ENCODE data around the gene EGFL6. TPM values are rescaled to one million over a fixed set of nuclear protein-coding genes. Genes with fewer than 3 reads are reported as not detected.
"Not testable (repeated sequence)": the region's sequence is repeated elsewhere in the genome, so short reads cannot be mapped to it uniquely, and the experiment has no call there.

EGFL6 gene
- total and polyA plus RNA-seq, 10 of the 15 experiments (the other 5 are each of a cell fraction or from before 2014, with no cell fraction given): 0.03 TPM; not detected in 9

DNA sequence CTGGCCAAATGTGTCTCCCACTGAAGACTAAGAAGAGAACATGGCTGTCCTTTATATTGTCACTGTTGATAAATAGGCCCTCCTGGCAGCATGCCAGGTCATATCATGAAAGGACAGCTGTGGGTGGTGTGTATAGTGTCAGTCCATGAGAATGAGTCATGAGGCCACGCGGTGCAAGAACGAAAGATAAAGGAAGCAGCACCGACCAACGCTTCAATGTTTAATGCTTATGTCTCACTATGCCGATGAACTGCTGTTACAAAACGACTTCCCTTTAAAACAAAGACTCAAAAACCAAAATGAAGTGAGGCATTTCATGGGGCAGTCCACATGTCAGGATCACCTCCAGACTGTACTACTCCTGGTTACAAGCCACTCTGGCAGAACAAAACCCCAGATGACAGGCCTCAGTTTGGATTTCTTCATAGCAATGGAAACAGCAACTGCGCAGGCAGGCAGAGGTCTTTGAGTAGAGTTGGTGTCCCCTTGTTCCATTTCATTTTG lies 78.4 kb downstream of the EGFL6 start:
- ChIA-PET POLR2A (no interaction called here), RAD21 (ENCODE audit: unreplicated experiment) (no interaction called here), SMC1A (ENCODE audit: uncharacterized antibody, unreplicated experiment) (no interaction called here), CTCF (interaction anchor here (5.0 kb wide), 1 partner anchor 138 kb away, joined by 143 read pairs; no protein-coding TSS in a partner anchor)
- H3K27me3 ChIP-seq (replicated peaks in 1 of 2; ENCODE audit: control insufficient read depth in 2 of 2, insufficient read depth in 2 of 2, low read length in 1 of 2): no peaks in the 10 kb centered on the region; a peak in 1 of 4 replicates
- no peak overlapping the region for H3K27ac ChIP-seq (ENCODE audit: control insufficient read depth, insufficient read depth)
- TF ChIP-seq CHD1 (IDR thresholded peaks at IDR 0.05; ENCODE audit: low read depth, low read length): no peak
- H3K4me2 ChIP-seq (ENCODE audit: control insufficient read depth, insufficient read depth): no peak overlapping the region
- H3K4me3 ChIP-seq: no peak overlapping the region
- intact Hi-C loops (cut with micrococcal nuclease; ENCODE audit: unreplicated experiment): loop anchor here (2.0 to 5.0 kb wide), 3 partner anchors 125 to 835 kb away; no protein-coding TSS in a partner anchor
- no peak overlapping the region for H3K9ac ChIP-seq (ENCODE audit: control insufficient read depth, insufficient read depth, low read length)
- no peak for FAIRE-seq
- no peaks in the 10 kb centered on the region for H4K20me1 ChIP-seq (ENCODE audit: control insufficient read depth, insufficient read depth)
- ATAC-seq: no peak
- peaks cover 2% of the 10 kb centered on the region; the same call in 1 of the 2 replicates for H3K79me2 ChIP-seq (ENCODE audit: control insufficient read depth, insufficient read depth, low read length)
- H3K9me3 ChIP-seq (replicated peaks; ENCODE audit: control insufficient read depth, insufficient read depth, low read length): no peaks in the 10 kb centered on the region
- in situ Hi-C loops (cut with MboI): loop anchor here (10.0 kb wide), 1 partner anchor 543 kb away; no protein-coding TSS in a partner anchor
- H3K36me3 ChIP-seq (ENCODE audit: control insufficient read depth in 2 of 2, insufficient read depth in 2 of 2, low read length in 1 of 2): no peaks in the 10 kb centered on the region
- DNase-seq (ENCODE audit: low read depth, low spot score): no peak
- no peak overlapping the region for H2AFZ ChIP-seq (ENCODE audit: control insufficient read depth, low read depth, low read length)
- 22% methylated on average over 8 of the region's 8 CpGs for WGBS (ENCODE audit: insufficient coverage, insufficient replicate concordance, low lambda C conversion rate, missing lambda C conversion rate)
- H3K4me1 ChIP-seq (ENCODE audit: control insufficient read depth, insufficient read depth, low read length): no peaks in the 10 kb centered on the region
- BruUV-seq (replicated peaks): no TSS peak

DNA sequence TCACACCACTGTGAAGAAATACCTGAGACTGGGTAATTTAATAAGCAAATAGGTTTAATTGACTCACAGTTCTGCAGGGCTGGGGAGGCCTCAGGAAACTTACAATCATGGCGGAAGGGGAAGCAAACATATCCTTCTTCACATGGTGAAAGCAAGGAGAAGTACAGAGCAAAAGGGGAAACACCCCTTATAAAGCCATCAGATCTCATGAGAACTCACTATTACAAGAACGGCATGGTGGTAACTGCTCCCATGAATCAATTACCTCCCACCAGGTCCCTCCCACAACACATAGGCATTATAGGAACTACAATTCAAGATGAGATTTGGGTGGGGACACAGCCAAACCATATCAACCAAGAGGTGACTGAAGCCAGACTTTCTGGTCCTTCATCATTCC lies 78.9 kb downstream of the EGFL6 start:
- BruUV-seq (replicated peaks); H3K9ac ChIP-seq (ENCODE audit: control insufficient read depth, insufficient read depth, low read length): not testable (repeated sequence)
- RAD21 ChIA-PET (ENCODE audit: unreplicated experiment): interaction anchor here (0.9 kb wide), 1 partner anchor 702 kb away, joined by 4 read pairs; no protein-coding TSS in a partner anchor

More for the DNA sequence above, 78.9 kb downstream of the EGFL6 start:
- WGBS (ENCODE audit: insufficient coverage, insufficient replicate concordance, low lambda C conversion rate, missing lambda C conversion rate): 69% methylated on average over 2 of the region's 2 CpGs
- H4K20me1 ChIP-seq (ENCODE audit: control insufficient read depth, insufficient read depth); H3K9me3 ChIP-seq (replicated peaks; ENCODE audit: control insufficient read depth, insufficient read depth, low read length); FAIRE-seq; POLR2A ChIA-PET; H3K4me2 ChIP-seq (ENCODE audit: control insufficient read depth, insufficient read depth); H3K36me3 ChIP-seq (ENCODE audit: control insufficient read depth in 2 of 2, insufficient read depth in 2 of 2, low read length in 1 of 2); H2AFZ ChIP-seq (ENCODE audit: control insufficient read depth, low read depth, low read length); H3K27me3 ChIP-seq (replicated peaks in 1 of 2; ENCODE audit: control insufficient read depth in 2 of 2, insufficient read depth in 2 of 2, low read length in 1 of 2); H3K4me3 ChIP-seq; DNase-seq (ENCODE audit: low read depth, low spot score); H3K27ac ChIP-seq (ENCODE audit: control insufficient read depth, insufficient read depth); H3K4me1 ChIP-seq (ENCODE audit: control insufficient read depth, insufficient read depth, low read length); ATAC-seq; H3K79me2 ChIP-seq (ENCODE audit: control insufficient read depth, insufficient read depth, low read length): not testable (repeated sequence)
- intact Hi-C loops (cut with micrococcal nuclease; ENCODE audit: unreplicated experiment) (loop anchor here (5.0 kb wide), 2 partner anchors 126 to 836 kb away; no protein-coding TSS in a partner anchor), in situ Hi-C loops (cut with MboI) (loop anchor here (10.0 kb wide), 1 partner anchor 544 kb away; no protein-coding TSS in a partner anchor)
- ChIA-PET SMC1A (ENCODE audit: uncharacterized antibody, unreplicated experiment) (interaction anchor here (0.7 kb wide), 1 partner anchor 15 kb away, joined by 3 read pairs; no protein-coding TSS in a partner anchor), CTCF (interaction anchor here (1.7 to 3.8 kb wide), 2 partner anchors 141 to 381 kb away, joined by 3 to 26 read pairs; no protein-coding TSS in a partner anchor)
